Activated CD4-positive, alpha-beta memory T cell treated with anti-CD3 and anti-CD28 coated beads, Interleukin-2, amount 10 ng/mL, durations not matched to agents 7 days and 5 days (primary cell): ENCODE results near the gene COCH. TPM values are rescaled to one million over a fixed set of nuclear protein-coding genes. Genes with fewer than 3 reads are reported as not detected.

ENCODE experiments used
- CTCF ChIA-PET: fragments of 350-600 bp; sonication (Branson Sonifier 250); formaldehyde crosslinking; loops from one replicate; lab custom pipeline; 2021; ENCODE audit warnings: antibody characterized with exemption, inconsistent platforms; lab: Charles Lee
- POLR2A ChIA-PET: fragments of 350-600 bp; sonication (Branson Sonifier 250); formaldehyde crosslinking; loops from one replicate; lab custom pipeline; 2021; ENCODE audit warnings: antibody characterized with exemption; lab: Charles Lee
- DNase-seq: peaks from one replicate; pipeline ENCODE4 v3.0.0-alpha.2; 2020
- H3K27ac Mint-ChIP-seq: one replicate; pipeline ENCODE4 v1.8.0; 2021; ENCODE audit warnings: mild to moderate bottlenecking, mixed read lengths
- H3K27me3 Mint-ChIP-seq: one replicate; pipeline ENCODE4 v1.8.0; 2021; ENCODE audit warnings: mixed read lengths
- H3K36me3 Mint-ChIP-seq: one replicate; pipeline ENCODE4 v1.8.0; 2021; ENCODE audit warnings: low read depth, mixed read lengths
- H3K4me1 Mint-ChIP-seq: one replicate; pipeline ENCODE4 v1.8.0; 2021; ENCODE audit warnings: mixed read lengths
- H3K4me3 Mint-ChIP-seq: one replicate; pipeline ENCODE4 v1.8.0; 2021; ENCODE audit warnings: mild to moderate bottlenecking, mixed read lengths
- H3K9me3 Mint-ChIP-seq: one replicate; pipeline ENCODE4 v1.8.0; 2021; ENCODE audit warnings: mixed read lengths
- total RNA-seq, 2 experiments: library from RNA; stranded (reverse); gene quantifications; one replicate each; pipeline ENCODE4 v1.2.3, GENCODE V29; 2021

The COCH gene
- total RNA-seq, 2 experiments from 2014 or later: 0.38 to 0.55 TPM

DNA sequence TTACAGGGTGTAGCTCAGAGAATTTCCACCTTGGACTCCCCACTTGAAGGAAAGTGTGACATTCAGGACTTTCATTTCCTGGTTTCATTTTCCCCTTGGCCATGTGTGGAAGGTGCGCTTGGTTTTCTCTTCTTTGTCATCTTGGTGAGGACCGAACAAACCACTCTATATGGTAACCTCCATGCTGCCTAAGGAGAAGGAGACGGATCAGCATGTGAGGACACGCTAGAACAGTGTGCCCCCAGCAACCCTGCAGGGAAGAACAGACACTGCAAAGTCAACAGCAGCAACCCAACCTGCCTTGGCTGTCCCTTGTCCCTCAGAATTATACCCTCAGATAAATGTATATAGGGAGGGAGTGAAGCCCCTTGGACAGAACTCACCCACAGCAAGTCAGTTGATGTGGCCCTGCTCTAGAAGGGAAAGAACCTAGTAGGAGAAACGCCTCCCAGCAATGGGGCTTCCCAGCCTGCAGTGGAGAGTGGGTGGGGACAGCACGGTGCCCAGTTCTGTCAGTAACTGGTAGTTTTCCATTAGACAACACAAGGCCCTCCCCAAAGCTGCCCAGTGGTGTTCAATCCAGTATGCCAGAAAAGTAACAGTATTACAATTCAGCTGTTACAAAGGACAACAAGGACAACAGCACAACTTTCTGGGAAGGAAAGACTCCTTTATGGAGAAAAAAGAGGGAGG, 18.9 kb upstream of the COCH start:
- Mint-ChIP-seq H3K4me3 (no peak overlapping the region), H3K27ac (no peak overlapping the region), H3K4me1 (peaks cover 10% of the 10 kb centered on the region), H3K36me3 (no peaks in the 10 kb centered on the region), H3K9me3 (no peaks in the 10 kb centered on the region), H3K27me3 (peaks cover 15% of the 10 kb centered on the region)
- CTCF ChIA-PET: no interaction called here
- POLR2A ChIA-PET: no interaction called here
- DNase-seq: no peak

DNA sequence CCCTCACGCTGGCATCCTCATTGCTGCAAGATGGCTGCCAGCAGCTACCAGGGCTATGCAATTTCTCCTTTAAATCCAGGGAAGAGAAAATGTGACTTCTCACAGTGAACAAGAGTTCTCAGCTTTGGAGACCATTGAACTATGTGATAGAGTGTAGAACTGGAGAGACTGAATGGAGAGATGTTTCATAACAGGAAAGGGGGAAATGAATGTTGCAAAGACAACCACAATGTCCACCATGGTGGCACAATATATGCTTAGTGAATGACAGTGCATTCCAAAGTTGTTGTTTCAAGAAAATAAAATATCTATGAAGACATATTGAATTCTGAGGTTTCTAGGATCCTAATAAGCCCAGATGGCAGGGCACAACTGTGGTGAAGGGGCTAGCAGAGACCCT, 13.2 kb upstream of the COCH start:
- Mint-ChIP-seq H3K36me3 (no peaks in the 10 kb centered on the region), H3K9me3 (no peaks in the 10 kb centered on the region), H3K27ac (no peak overlapping the region), H3K4me1 (no peaks in the 10 kb centered on the region), H3K27me3 (peaks cover 27% of the 10 kb centered on the region), H3K4me3 (no peak overlapping the region)
- ChIA-PET POLR2A (no interaction called here), CTCF (no interaction called here)
- no peak for DNase-seq

GRCh38 chr14:30864934-30865333, 9.4 kb upstream of the COCH start:
- CTCF ChIA-PET: no interaction called here
- no peaks in the 10 kb centered on the region for H3K4me1 Mint-ChIP-seq
- no peak for DNase-seq
- POLR2A ChIA-PET: interaction anchor here (0.9 kb wide), 1 partner anchor 11 kb away, joined by 3 read pairs; no protein-coding TSS in a partner anchor
- no peaks in the 10 kb centered on the region for H3K36me3 Mint-ChIP-seq
- no peak overlapping the region for H3K27ac Mint-ChIP-seq
- H3K4me3 Mint-ChIP-seq: no peak overlapping the region
- H3K27me3 Mint-ChIP-seq: peaks cover 25% of the 10 kb centered on the region
- no peaks in the 10 kb centered on the region for H3K9me3 Mint-ChIP-seq

- Mint-ChIP-seq H3K4me1 (peaks cover 5% of the 10 kb centered on the region), H3K27me3 (peaks cover 29% of the 10 kb centered on the region), H3K4me3 (no peak overlapping the region), H3K9me3 (no peaks in the 10 kb centered on the region), H3K27ac (no peak overlapping the region), H3K36me3 (no peaks in the 10 kb centered on the region)
- ChIA-PET POLR2A (no interaction called here), CTCF (no interaction called here)
- no peak for DNase-seq
These were observed 5.6 kb upstream of the COCH start for GRCh38 chr14:30868736-30869135.

GRCh38 chr14:30869551-30870155, 4.7 kb upstream of the COCH start:
- Mint-ChIP-seq H3K4me1 (peaks cover 8% of the 10 kb centered on the region), H3K9me3 (no peaks in the 10 kb centered on the region), H3K27ac (no peak overlapping the region), H3K36me3 (no peaks in the 10 kb centered on the region), H3K27me3 (peaks cover 28% of the 10 kb centered on the region), H3K4me3 (no peak overlapping the region)
- DNase-seq: no peak
- ChIA-PET CTCF (interaction anchor here (1.2 kb wide), 1 partner anchor 12 kb away, joined by 3 read pairs; no protein-coding TSS in a partner anchor), POLR2A (no interaction called here)

- Mint-ChIP-seq H3K4me1 (peaks cover 15% of the 10 kb centered on the region), H3K36me3 (no peaks in the 10 kb centered on the region), H3K9me3 (no peaks in the 10 kb centered on the region), H3K4me3 (no peak overlapping the region), H3K27me3 (peaks cover 46% of the 10 kb centered on the region), H3K27ac (no peak overlapping the region)
- ChIA-PET POLR2A (no interaction called here), CTCF (interaction anchor here (0.5 kb wide), 1 partner anchor 18 kb away, joined by 4 read pairs; no protein-coding TSS in a partner anchor)
- DNase-seq: no peak
These were observed 1.8 kb upstream of the COCH start for GRCh38 chr14:30872602-30873001.

DNA sequence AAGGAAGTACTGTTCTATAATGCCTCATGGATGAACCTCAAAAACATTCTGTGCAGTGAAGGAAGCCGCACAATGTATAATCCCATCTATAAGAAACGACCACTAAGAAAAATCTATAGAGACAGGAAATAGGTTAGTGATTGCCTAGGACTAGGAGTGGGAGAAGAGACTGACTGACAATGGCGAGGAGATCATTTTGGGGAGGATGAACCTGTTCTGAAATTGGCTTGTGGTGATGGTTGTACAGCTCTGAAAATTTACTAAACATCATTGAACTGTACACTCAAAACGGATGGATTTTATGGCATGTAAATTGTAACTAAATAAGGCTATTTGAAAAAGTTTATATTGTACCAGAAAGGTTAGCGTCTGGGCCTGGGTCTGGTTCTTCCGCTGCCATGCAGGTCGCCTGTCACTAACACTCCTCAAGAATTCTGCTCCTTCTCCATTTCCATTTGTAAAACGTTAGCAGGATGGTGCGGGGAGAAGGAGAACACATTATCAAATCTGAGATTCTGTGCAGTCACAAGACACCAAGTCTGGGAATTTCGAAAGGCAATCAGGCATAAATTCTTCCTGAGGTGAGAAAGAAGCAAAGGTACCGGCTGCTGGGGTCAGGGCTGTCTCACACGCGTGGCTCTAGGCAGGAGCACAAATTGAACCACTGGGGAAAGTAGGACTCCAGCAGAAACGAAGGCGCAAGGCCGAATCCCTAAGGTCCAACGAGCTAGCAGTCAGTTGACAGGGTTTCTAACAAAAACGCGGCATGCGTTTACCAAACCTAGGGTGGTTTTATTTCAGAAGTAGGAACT, 845 bp upstream of the COCH start:
- Mint-ChIP-seq H3K27me3 (peaks cover 50% of the 10 kb centered on the region), H3K27ac (no peak overlapping the region), H3K4me3 (peak overlapping the region; percentile 33), H3K36me3 (no peaks in the 10 kb centered on the region), H3K4me1 (peaks cover 15% of the 10 kb centered on the region), H3K9me3 (no peaks in the 10 kb centered on the region)
- no peak for DNase-seq
- ChIA-PET CTCF (no interaction called here), POLR2A (no interaction called here)

GRCh38 chr14:30874999-30875787, 834 bp downstream of the COCH start:
- Mint-ChIP-seq H3K36me3 (no peaks in the 10 kb centered on the region), H3K27ac (no peak overlapping the region), H3K27me3 (peaks cover 49% of the 10 kb centered on the region), H3K4me3 (peak overlapping the region; percentile 73), H3K4me1 (peaks cover 15% of the 10 kb centered on the region), H3K9me3 (no peaks in the 10 kb centered on the region)
- DNase-seq: no peak
- CTCF ChIA-PET: no interaction called here
- POLR2A ChIA-PET: no interaction called here

DNA sequence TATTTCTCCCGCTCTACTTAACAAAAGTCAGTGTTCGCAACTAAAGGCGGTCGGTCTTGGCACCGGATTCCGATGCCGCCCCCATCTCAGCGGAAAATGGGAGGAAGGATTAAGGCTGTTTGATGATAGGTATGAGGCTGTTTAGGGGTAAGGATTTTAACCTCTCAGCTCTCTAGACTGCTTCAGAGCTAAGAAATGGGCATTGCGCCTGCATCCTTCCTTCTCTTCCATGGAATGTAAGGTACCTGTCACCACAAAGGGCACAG, 1.4 kb downstream of the COCH start:
- Mint-ChIP-seq H3K4me3 (peak overlapping the region; percentile 4), H3K27ac (no peak overlapping the region), H3K9me3 (no peaks in the 10 kb centered on the region), H3K36me3 (no peaks in the 10 kb centered on the region), H3K4me1 (peaks cover 15% of the 10 kb centered on the region), H3K27me3 (peaks cover 49% of the 10 kb centered on the region)
- POLR2A ChIA-PET: no interaction called here
- CTCF ChIA-PET: no interaction called here
- DNase-seq: no peak

GRCh38 chr14:30876692-30877091, 2.3 kb downstream of the COCH start:
- Mint-ChIP-seq H3K9me3 (no peaks in the 10 kb centered on the region), H3K4me1 (peaks cover 15% of the 10 kb centered on the region), H3K36me3 (no peaks in the 10 kb centered on the region), H3K27me3 (peaks cover 46% of the 10 kb centered on the region), H3K4me3 (no peak overlapping the region), H3K27ac (no peak overlapping the region)
- DNase-seq: no peak
- POLR2A ChIA-PET: no interaction called here
- CTCF ChIA-PET: no interaction called here

DNA sequence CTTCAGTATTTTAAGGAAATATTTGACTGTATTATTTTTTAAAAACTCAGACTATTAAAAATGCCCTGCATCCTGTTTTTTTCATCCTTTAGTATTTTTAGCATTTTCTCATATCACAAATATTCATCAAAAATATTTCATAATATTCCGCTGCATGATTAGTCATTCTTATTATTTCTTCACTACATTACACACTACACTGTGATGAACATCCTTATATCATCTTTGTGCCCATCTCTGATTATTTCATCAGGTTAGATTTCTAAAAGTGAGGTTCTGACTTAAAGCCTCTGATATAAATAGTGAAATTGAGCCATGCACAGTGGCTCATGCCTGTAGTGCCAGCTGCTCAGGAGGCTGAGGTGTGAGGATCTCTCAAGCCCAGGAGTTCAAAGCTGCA, 8.1 kb downstream of the COCH start:
- H3K27me3 Mint-ChIP-seq: peaks cover 7% of the 10 kb centered on the region
- no peaks in the 10 kb centered on the region for H3K36me3 Mint-ChIP-seq
- peaks cover 12% of the 10 kb centered on the region for H3K4me1 Mint-ChIP-seq
- H3K9me3 Mint-ChIP-seq: no peaks in the 10 kb centered on the region
- H3K4me3 Mint-ChIP-seq: no peak overlapping the region
- no peak overlapping the region for H3K27ac Mint-ChIP-seq
- ChIA-PET CTCF (no interaction called here), POLR2A (no interaction called here)
- no peak for DNase-seq

- CTCF ChIA-PET: no interaction called here
- Mint-ChIP-seq H3K27me3 (no peaks in the 10 kb centered on the region), H3K27ac (no peak overlapping the region), H3K9me3 (no peaks in the 10 kb centered on the region), H3K4me3 (no peak overlapping the region), H3K4me1 (peaks cover 12% of the 10 kb centered on the region), H3K36me3 (no peaks in the 10 kb centered on the region)
- DNase-seq: no peak
- POLR2A ChIA-PET: no interaction called here
These were observed 9.3 kb downstream of the COCH start for GRCh38 chr14:30883508-30884294.
